T-helper 1 cell treated with Interleukin-12 subunit alpha and Interleukin-12 subunit beta and Interleukin-4 antibody, amounts not matched to agents 30 μg/mL and 1 μg/mL, for 36 hours (primary cell): ENCODE data around the gene SYNGAP1.

Experiments
- H3K27ac Mint-ChIP-seq: one replicate; pipeline ENCODE4 v1.8.0; 2021; ENCODE audit warnings: mild to moderate bottlenecking, mixed read lengths
- H3K27me3 Mint-ChIP-seq: one replicate; pipeline ENCODE4 v1.8.0; 2021; ENCODE audit warnings: low read depth, mixed read lengths
- H3K36me3 Mint-ChIP-seq: one replicate; pipeline ENCODE4 v1.8.0; 2021; ENCODE audit warnings: low read depth, mixed read lengths
- H3K4me1 Mint-ChIP-seq: one replicate; pipeline ENCODE4 v1.8.0; 2021; ENCODE audit warnings: low read depth, mixed read lengths
- H3K4me3 Mint-ChIP-seq: one replicate; pipeline ENCODE4 v1.8.0; 2021; ENCODE audit warnings: mild to moderate bottlenecking, moderate library complexity, mixed read lengths
- H3K9me3 Mint-ChIP-seq: one replicate; pipeline ENCODE4 v1.8.0; 2021; ENCODE audit warnings: mixed read lengths

The SYNGAP1 gene

GRCh38 chr6:33424855-33425667 lies 5.2 kb downstream of the SYNGAP1 start:
- no peaks in the 10 kb centered on the region for H3K27me3 Mint-ChIP-seq
- H3K4me3 Mint-ChIP-seq: peak overlapping the region; percentile 94
- no peaks in the 10 kb centered on the region for H3K9me3 Mint-ChIP-seq
- H3K27ac Mint-ChIP-seq: peak overlapping the region; percentile 95
- H3K36me3 Mint-ChIP-seq: peaks cover 15% of the 10 kb centered on the region
- peaks cover 63% of the 10 kb centered on the region for H3K4me1 Mint-ChIP-seq

GRCh38 chr6:33425668-33426577 lies 6.1 kb downstream of the SYNGAP1 start:
- Mint-ChIP-seq H3K9me3 (no peaks in the 10 kb centered on the region), H3K27ac (peak overlapping the region; percentile 95), H3K27me3 (no peaks in the 10 kb centered on the region), H3K4me3 (peak overlapping the region; percentile 94), H3K36me3 (peaks cover 15% of the 10 kb centered on the region), H3K4me1 (peaks cover 71% of the 10 kb centered on the region)

GRCh38 chr6:33426590-33427511 lies 7.0 kb downstream of the SYNGAP1 start:
- Mint-ChIP-seq H3K36me3 (peaks cover 15% of the 10 kb centered on the region), H3K27me3 (no peaks in the 10 kb centered on the region), H3K4me1 (peaks cover 66% of the 10 kb centered on the region), H3K27ac (peak overlapping the region; percentile 95), H3K4me3 (peak overlapping the region; percentile 94), H3K9me3 (no peaks in the 10 kb centered on the region)

GRCh38 chr6:33427585-33428223 lies 7.8 kb downstream of the SYNGAP1 start:
- H3K36me3 Mint-ChIP-seq: peaks cover 16% of the 10 kb centered on the region
- H3K4me3 Mint-ChIP-seq: peak overlapping the region; percentile 94
- peaks cover 70% of the 10 kb centered on the region for H3K4me1 Mint-ChIP-seq
- peak overlapping the region; percentile 95 for H3K27ac Mint-ChIP-seq
- no peaks in the 10 kb centered on the region for H3K27me3 Mint-ChIP-seq
- H3K9me3 Mint-ChIP-seq: no peaks in the 10 kb centered on the region

DNA sequence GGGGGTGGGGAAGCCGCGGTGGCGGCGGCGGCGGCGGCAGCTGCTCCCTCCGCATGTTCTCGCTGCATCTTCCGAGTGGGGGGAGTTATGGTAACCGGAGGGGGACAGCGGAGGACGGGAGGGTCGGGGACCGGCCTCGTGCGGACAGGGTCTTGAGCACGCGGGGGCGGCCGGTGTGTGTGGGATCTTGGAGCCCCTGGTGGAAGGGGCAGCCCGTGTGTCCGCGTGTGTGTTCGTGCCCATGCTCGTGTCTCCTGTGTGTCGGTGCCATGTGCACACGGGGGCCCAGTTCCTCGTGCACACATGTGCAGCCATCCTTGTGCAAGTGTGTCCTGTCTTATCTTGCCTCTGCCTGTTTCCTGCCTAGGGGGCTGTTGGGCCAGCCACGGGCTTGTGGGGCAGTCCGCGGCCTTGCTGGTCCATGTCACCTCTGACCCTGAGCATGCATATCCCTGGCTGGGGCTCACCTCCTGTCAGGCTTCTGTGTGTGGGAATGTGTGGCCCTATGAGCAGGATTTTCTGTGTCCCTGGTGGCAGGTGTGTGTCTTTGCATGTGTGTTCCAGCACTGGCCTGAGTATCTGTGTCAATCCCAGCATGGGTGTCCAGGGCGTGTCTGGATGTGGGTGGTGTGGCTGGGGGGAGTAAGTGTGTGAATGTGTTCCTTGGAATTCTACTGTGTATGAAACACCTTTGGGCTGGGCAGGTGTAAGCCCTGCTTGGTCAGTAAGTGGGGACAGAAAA lies 8.5 kb downstream of the SYNGAP1 start:
- H3K27ac Mint-ChIP-seq: peak overlapping the region; percentile 46
- H3K4me3 Mint-ChIP-seq: peak overlapping the region; percentile 82
- no peaks in the 10 kb centered on the region for H3K9me3 Mint-ChIP-seq
- peaks cover 16% of the 10 kb centered on the region for H3K36me3 Mint-ChIP-seq
- no peaks in the 10 kb centered on the region for H3K27me3 Mint-ChIP-seq
- peaks cover 71% of the 10 kb centered on the region for H3K4me1 Mint-ChIP-seq

- H3K27me3 Mint-ChIP-seq: no peaks in the 10 kb centered on the region
- no peaks in the 10 kb centered on the region for H3K9me3 Mint-ChIP-seq
- H3K4me1 Mint-ChIP-seq: peaks cover 63% of the 10 kb centered on the region
- H3K36me3 Mint-ChIP-seq: peaks cover 10% of the 10 kb centered on the region
- peak overlapping the region; percentile 82 for H3K4me3 Mint-ChIP-seq
- peak overlapping the region; percentile 46 for H3K27ac Mint-ChIP-seq
These were observed 9.3 kb downstream of the SYNGAP1 start for GRCh38 chr6:33428966-33429749.

- H3K4me1 Mint-ChIP-seq: peaks cover 58% of the 10 kb centered on the region
- H3K27ac Mint-ChIP-seq: peak overlapping the region; percentile 46
- no peaks in the 10 kb centered on the region for H3K27me3 Mint-ChIP-seq
- H3K9me3 Mint-ChIP-seq: no peaks in the 10 kb centered on the region
- peak overlapping the region; percentile 82 for H3K4me3 Mint-ChIP-seq
- H3K36me3 Mint-ChIP-seq: peaks cover 6% of the 10 kb centered on the region
These were observed 9.8 kb downstream of the SYNGAP1 start for GRCh38 chr6:33429750-33430052.

DNA sequence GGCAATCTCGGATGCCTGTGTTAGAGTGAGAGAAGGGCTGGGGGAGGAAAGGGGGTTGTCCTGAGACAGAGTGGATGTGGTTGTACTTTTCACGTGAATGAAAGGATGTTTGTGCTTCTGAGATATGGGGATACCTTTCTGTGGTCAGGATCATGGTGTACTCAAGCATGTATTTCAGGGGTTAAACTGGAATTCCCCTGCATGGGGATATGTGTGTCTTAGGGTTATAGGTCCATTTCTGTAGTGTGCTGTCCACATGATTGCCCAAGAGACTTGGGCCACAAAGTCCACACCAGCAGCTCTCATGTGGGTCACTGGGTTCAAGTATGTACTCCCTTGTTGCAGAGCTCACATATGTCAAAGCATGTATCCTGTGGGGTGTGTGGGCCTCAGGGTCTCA lies 10.5 kb downstream of the SYNGAP1 start:
- peak overlapping the region; percentile 46 for H3K27ac Mint-ChIP-seq
- peaks cover 51% of the 10 kb centered on the region for H3K4me1 Mint-ChIP-seq
- H3K9me3 Mint-ChIP-seq: no peaks in the 10 kb centered on the region
- no peaks in the 10 kb centered on the region for H3K27me3 Mint-ChIP-seq
- peak overlapping the region; percentile 82 for H3K4me3 Mint-ChIP-seq
- H3K36me3 Mint-ChIP-seq: peaks cover 8% of the 10 kb centered on the region

DNA sequence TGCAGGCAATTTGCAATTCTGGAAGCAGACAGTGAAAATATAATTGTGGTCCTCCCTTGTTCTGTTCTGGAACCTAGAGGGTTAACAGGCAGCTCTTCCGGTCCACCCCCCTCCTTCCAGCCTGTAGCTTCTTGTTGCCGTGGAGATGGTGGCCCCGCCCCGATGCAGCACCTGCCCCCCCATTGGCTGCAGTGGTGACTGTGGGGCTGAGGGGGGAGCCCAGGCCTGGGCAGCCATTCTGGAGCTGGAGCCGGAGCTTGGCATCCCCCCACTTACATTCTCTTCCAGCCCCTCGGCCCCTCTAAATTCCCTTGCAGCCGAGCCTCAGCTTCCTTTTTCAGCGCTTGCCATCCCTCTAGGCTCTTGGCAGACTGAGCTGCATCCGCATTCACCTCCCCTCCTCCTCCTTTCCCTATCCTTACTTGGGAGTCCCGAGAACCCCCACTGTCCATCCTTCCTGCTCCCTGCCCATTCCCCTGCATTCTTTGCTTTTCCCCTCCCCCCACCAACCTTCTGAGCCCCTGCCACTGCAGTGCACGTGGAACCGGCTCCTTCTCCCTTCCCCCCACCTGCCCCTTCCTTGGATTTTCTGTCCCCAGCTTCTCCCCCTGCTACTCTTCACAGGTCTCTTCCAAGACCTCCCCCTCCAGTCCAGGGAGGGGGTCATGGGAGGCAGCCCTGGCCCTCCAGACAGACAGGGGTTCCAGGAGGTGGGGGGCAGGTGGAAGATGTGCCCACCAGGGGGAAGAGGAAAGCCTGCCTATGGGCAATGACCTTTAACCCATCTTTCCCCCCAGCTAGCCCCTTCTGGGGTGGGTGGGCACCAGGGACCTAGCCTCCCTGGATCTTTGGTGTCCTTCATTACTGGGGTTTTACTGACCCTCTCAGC lies 11.4 kb downstream of the SYNGAP1 start:
- Mint-ChIP-seq H3K27me3 (no peaks in the 10 kb centered on the region), H3K4me1 (peaks cover 49% of the 10 kb centered on the region), H3K4me3 (peak overlapping the region; percentile 82), H3K36me3 (peaks cover 13% of the 10 kb centered on the region), H3K9me3 (no peaks in the 10 kb centered on the region), H3K27ac (peak overlapping the region; percentile 46)

- Mint-ChIP-seq H3K36me3 (peaks cover 15% of the 10 kb centered on the region), H3K27ac (no peak overlapping the region), H3K27me3 (no peaks in the 10 kb centered on the region), H3K4me1 (peaks cover 46% of the 10 kb centered on the region), H3K9me3 (no peaks in the 10 kb centered on the region), H3K4me3 (no peak overlapping the region)
These were observed 12.1 kb downstream of the SYNGAP1 start for GRCh38 chr6:33431880-33432541.

GRCh38 chr6:33432546-33432945 lies 12.7 kb downstream of the SYNGAP1 start:
- H3K27ac Mint-ChIP-seq: no peak overlapping the region
- H3K4me3 Mint-ChIP-seq: no peak overlapping the region
- no peaks in the 10 kb centered on the region for H3K27me3 Mint-ChIP-seq
- no peaks in the 10 kb centered on the region for H3K9me3 Mint-ChIP-seq
- peaks cover 41% of the 10 kb centered on the region for H3K4me1 Mint-ChIP-seq
- H3K36me3 Mint-ChIP-seq: peaks cover 19% of the 10 kb centered on the region
